A673 (cell line): ENCODE measurements around the gene F2.

Experiments used
- EZH2 ChIP-seq: fragments of 200-600 bp; sonication (generic); IDR thresholded peaks from 2 replicates; pipeline ENCODE4 v1.6.1; 2017; ENCODE audit warnings: borderline replicate concordance, low read depth, mild to moderate bottlenecking, mixed read lengths, antibody characterized with exemption, low read length; ENCODE audit not compliant: poor library complexity, severe bottlenecking
- TF ChIP-seq, protein P1 (sequence below): fragments of 300-800, 200-600 bp; sonication (generic); conservative IDR thresholded peaks from 2 replicates; pipeline ENCODE4 v1.5.1; 2017; ENCODE audit warnings: low read depth, mild to moderate bottlenecking, antibody characterized with exemption, low read length, moderate library complexity, mixed read lengths

DNA sequence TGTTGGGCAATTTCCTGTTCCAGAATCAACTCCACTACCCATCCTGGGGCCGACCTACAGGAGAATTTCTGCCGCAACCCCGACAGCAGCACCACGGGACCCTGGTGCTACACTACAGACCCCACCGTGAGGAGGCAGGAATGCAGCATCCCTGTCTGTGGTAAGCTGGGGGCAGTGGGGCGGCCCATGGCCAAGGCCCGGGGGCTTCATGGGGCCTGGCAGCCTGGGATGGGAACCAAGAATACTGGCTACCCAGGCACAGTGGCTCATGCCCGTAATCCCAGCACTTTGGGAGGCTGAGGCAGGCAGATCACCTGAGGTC lies 4.3 kb downstream of the F2 start:
- TF ChIP-seq, protein P1, sequence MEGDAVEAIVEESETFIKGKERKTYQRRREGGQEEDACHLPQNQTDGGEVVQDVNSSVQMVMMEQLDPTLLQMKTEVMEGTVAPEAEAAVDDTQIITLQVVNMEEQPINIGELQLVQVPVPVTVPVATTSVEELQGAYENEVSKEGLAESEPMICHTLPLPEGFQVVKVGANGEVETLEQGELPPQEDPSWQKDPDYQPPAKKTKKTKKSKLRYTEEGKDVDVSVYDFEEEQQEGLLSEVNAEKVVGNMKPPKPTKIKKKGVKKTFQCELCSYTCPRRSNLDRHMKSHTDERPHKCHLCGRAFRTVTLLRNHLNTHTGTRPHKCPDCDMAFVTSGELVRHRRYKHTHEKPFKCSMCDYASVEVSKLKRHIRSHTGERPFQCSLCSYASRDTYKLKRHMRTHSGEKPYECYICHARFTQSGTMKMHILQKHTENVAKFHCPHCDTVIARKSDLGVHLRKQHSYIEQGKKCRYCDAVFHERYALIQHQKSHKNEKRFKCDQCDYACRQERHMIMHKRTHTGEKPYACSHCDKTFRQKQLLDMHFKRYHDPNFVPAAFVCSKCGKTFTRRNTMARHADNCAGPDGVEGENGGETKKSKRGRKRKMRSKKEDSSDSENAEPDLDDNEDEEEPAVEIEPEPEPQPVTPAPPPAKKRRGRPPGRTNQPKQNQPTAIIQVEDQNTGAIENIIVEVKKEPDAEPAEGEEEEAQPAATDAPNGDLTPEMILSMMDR: no peak
- TF ChIP-seq EZH2: no peak
